WTC11 (cell line): ENCODE results near the gene PCDHB10. TPM values are rescaled to one million over a fixed set of nuclear protein-coding genes. Genes with fewer than 3 reads are reported as not detected.
"Not testable (repeated sequence)": the region's sequence is repeated elsewhere in the genome, so short reads cannot be mapped to it uniquely, and the experiment has no call there.

ENCODE experiments used
- ATAC-seq: fragments of 200-7000 bp; cut with Tn5 transposase; 2 replicates; pipeline ENCODE4 v1.10.0; 2021; ENCODE audit warnings: mild to moderate bottlenecking, moderate library complexity
- CTCF ChIA-PET: fragments of 300-600 bp; sonication (Branson Sonifier 250); formaldehyde crosslinking; loops from one replicate; lab custom pipeline; 2021; ENCODE audit warnings: antibody characterized with exemption; lab: Charles Lee
- POLR2A ChIA-PET: fragments of 350-600 bp; sonication (Branson Sonifier 250); formaldehyde crosslinking; loops from one replicate; lab custom pipeline; 2021; ENCODE audit warnings: antibody characterized with exemption; lab: Charles Lee
- DNase-seq: peaks from one replicate; pipeline ENCODE4 v3.0.0; 2021; ENCODE audit warnings: low spot score
- H3K27ac Mint-ChIP-seq: 2 replicates; pipeline ENCODE4 v1.8.0; 2021; ENCODE audit warnings: mixed read lengths
- H3K27me3 Mint-ChIP-seq: 2 replicates; pipeline ENCODE4 v1.8.0; 2021; ENCODE audit warnings: low read depth, mild to moderate bottlenecking, moderate library complexity, mixed read lengths
- H3K36me3 Mint-ChIP-seq: 2 replicates; pipeline ENCODE4 v1.8.0; 2021; ENCODE audit warnings: mixed read lengths
- H3K4me1 Mint-ChIP-seq: 2 replicates; pipeline ENCODE4 v1.8.0; 2022; ENCODE audit warnings: mixed read lengths
- H3K4me3 Mint-ChIP-seq: 2 replicates; pipeline ENCODE4 v1.8.0; 2021; ENCODE audit warnings: mild to moderate bottlenecking, moderate library complexity, mixed read lengths
- H3K9me3 Mint-ChIP-seq: 2 replicates; pipeline ENCODE4 v1.8.0; 2021; ENCODE audit warnings: mixed read lengths
- AFF4 ChIP-seq: sonication (generic); formaldehyde crosslinking; IDR thresholded peaks from 2 replicates; pipeline ENCODE4 v1.8.1; 2023; ENCODE audit warnings: mild to moderate bottlenecking, missing genetic modification reagents, borderline replicate concordance
- ERG ChIP-seq: fragments of 250-450 bp; sonication (Bioruptor Pico); IDR thresholded peaks from 2 replicates; pipeline ENCODE4 v1.8.0; 2021; ENCODE audit warnings: mild to moderate bottlenecking
- HMGA2 ChIP-seq: fragments of 250-450 bp; sonication (Bioruptor Pico); IDR thresholded peaks from 2 replicates; pipeline ENCODE4 v1.4.0; 2021; ENCODE audit warnings: mild to moderate bottlenecking, moderate library complexity
- SOX15 ChIP-seq: fragments of 250-450 bp; sonication (Bioruptor Pico); IDR thresholded peaks from 2 replicates; pipeline ENCODE4 v1.9.0; 2021; ENCODE audit warnings: mild to moderate bottlenecking
- ZNF512 ChIP-seq: sonication (generic); formaldehyde crosslinking; IDR thresholded peaks from 2 replicates; pipeline ENCODE4 v1.8.1; 2022; ENCODE audit warnings: missing genetic modification reagents, borderline replicate concordance
- total RNA-seq: library from RNA; stranded (reverse); gene quantifications from 3 replicates; pipeline ENCODE4 v1.2.3, GENCODE V29; 2021
- TF ChIP-seq, protein P1 (sequence below): sonication (generic); formaldehyde crosslinking; conservative IDR thresholded peaks from 2 replicates; pipeline ENCODE4 v1.8.1; 2023; ENCODE audit warnings: mild to moderate bottlenecking, low read depth, missing genetic modification reagents, moderate library complexity

Gene PCDHB10
- total RNA-seq, 1 experiment from 2014 or later = 1.4 TPM

- H3K27me3 Mint-ChIP-seq = peaks cover 4% of the 10 kb centered on the region; the same call in 1 of the 2 replicates
- no peak overlapping the region for H3K4me3 Mint-ChIP-seq
- ATAC-seq (no peak), DNase-seq (no peak)
- ChIA-PET POLR2A (no interaction called here), CTCF (interaction anchor here (1.5 to 1.8 kb wide), 6 partner anchors 10 to 310 kb away, joined by 3 to 22 read pairs (median 6); partner anchors contain the start of genes PCDHA8, PCDHB4, PCDHB5 and PCDHB9)
- H3K4me1 Mint-ChIP-seq = 0 out of 2 replicates have a peak, but pooled peaks cover 4% of the 10 kb centered on the region
- peaks cover 18% of the 10 kb centered on the region for H3K9me3 Mint-ChIP-seq
- H3K27ac Mint-ChIP-seq = no peak overlapping the region
- TF ChIP-seq, protein P1, sequence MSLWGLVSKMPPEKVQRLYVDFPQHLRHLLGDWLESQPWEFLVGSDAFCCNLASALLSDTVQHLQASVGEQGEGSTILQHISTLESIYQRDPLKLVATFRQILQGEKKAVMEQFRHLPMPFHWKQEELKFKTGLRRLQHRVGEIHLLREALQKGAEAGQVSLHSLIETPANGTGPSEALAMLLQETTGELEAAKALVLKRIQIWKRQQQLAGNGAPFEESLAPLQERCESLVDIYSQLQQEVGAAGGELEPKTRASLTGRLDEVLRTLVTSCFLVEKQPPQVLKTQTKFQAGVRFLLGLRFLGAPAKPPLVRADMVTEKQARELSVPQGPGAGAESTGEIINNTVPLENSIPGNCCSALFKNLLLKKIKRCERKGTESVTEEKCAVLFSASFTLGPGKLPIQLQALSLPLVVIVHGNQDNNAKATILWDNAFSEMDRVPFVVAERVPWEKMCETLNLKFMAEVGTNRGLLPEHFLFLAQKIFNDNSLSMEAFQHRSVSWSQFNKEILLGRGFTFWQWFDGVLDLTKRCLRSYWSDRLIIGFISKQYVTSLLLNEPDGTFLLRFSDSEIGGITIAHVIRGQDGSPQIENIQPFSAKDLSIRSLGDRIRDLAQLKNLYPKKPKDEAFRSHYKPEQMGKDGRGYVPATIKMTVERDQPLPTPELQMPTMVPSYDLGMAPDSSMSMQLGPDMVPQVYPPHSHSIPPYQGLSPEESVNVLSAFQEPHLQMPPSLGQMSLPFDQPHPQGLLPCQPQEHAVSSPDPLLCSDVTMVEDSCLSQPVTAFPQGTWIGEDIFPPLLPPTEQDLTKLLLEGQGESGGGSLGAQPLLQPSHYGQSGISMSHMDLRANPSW = no peak
- TF ChIP-seq ZNF512 (CRISPR knock-in tag) = no peak
- TF ChIP-seq SOX15 (CRISPR knock-in tag) = no peak
- TF ChIP-seq AFF4 (CRISPR knock-in tag) = no peak
- no peak for TF ChIP-seq ERG (CRISPR knock-in tag)
- TF ChIP-seq HMGA2 (CRISPR knock-in tag) = no peak
- peaks cover 15% of the 10 kb centered on the region for H3K36me3 Mint-ChIP-seq
Measured at GRCh38 chr5:141150993-141151325, 41.2 kb upstream of the PCDHB10 start.

GRCh38 chr5:141151632-141152031, 40.5 kb upstream of the PCDHB10 start:
- H3K4me3 Mint-ChIP-seq = not testable (repeated sequence)
- H3K36me3 Mint-ChIP-seq = peaks cover 16% of the 10 kb centered on the region

DNA sequence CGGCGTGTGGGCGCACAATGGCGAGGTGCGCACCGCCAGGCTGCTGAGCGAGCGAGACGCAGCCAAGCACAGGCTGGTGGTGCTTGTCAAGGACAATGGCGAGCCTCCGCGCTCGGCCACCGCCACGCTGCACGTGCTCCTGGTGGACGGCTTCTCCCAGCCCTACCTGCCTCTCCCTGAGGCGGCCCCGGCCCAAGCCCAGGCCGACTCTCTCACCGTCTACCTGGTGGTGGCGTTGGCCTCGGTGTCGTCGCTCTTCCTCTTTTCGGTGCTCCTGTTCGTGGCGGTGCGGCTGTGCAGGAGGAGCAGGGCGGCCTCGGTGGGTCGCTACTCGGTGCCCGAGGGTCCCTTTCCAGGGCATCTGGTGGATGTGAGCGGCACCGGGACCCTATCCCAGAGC, 40.1 kb upstream of the PCDHB10 start:
- DNase-seq, POLR2A ChIA-PET, H3K27me3 Mint-ChIP-seq, H3K4me3 Mint-ChIP-seq, H3K4me1 Mint-ChIP-seq, H3K27ac Mint-ChIP-seq, ATAC-seq: not testable (repeated sequence)
- peaks cover 21% of the 10 kb centered on the region for H3K36me3 Mint-ChIP-seq
- H3K9me3 Mint-ChIP-seq = peaks cover 24% of the 10 kb centered on the region
- CTCF ChIA-PET = interaction anchor here (0.9 to 1.1 kb wide), 3 partner anchors 17 to 41 kb away, joined by 3 to 5 read pairs (median 3); partner anchors contain the start of gene PCDHB5

More at GRCh38 chr5:141151632-141152031, 40.5 kb upstream of the PCDHB10 start:
- CTCF ChIA-PET = interaction anchor here (1.1 kb wide), 1 partner anchor 16 kb away, joined by 5 read pairs; the partner anchor contains the start of gene PCDHB5
- H3K4me1 Mint-ChIP-seq, ATAC-seq, H3K27me3 Mint-ChIP-seq, POLR2A ChIA-PET, DNase-seq, H3K27ac Mint-ChIP-seq: not testable (repeated sequence)
- H3K9me3 Mint-ChIP-seq = peaks cover 19% of the 10 kb centered on the region
